GM21723 (cell line): ENCODE results near the gene CMTM1.
"Not testable (repeated sequence)": the region's sequence is repeated elsewhere in the genome, so short reads cannot be mapped to it uniquely, and the experiment has no call there.

Experiments used
- ATAC-seq: cut with Tn5 transposase; IDR thresholded peaks from one replicate; pipeline ENCODE4 v1.9.1; 2021; ENCODE audit warnings: mild to moderate bottlenecking, moderate library complexity; ENCODE audit not compliant: unreplicated experiment

CMTM1 gene

DNA sequence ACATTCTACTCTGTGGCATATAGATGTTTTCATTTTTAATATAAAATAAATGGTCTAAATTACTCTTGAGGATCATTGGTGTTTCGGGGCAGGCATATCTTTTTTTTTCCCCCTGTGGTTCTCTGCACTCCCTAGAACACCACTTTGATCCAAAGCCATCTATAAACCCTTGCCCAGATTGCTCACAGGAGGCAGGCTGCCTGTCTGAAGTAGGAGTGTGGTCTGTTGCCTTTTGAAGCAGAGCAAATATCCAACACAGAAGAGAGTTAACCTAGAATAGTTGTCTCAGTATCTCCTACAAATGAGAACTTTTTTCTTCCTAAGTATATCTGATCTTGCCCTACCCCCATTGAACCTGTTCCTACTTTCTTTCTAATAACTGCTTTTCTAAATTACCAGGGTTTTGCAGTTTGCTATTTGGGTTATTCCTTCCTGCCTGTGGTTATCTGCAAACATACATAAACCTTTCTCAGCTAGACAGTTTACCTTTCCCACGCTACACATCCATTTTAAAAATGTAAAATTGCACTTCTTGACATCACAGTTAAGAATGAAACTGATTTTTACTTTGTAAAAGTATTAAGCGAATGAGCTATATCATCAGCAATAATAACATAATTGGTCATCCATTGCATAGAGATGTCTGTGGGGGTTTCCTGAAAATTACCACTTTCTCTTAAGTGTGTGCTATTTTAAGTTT lies 4.7 kb upstream of the CMTM1 start:
- ATAC-seq: no peak

DNA sequence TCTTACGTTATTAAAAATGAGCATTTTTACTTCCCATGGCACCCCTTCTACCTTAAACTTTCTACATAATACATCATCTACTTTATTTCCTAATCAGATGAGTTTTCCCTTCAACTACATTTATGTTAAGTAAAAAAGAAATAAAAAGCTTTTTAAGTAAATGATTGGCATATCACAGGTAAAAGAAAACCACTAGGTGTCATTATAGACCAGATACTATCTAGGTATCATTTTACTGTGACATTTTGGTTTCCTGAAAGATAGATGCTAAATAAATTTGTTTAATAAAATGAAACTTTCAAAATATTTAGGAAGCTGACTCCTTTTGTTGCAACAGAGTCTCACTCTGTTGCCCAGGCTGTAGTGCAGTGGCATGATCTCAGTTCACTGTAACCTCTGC lies 3.8 kb upstream of the CMTM1 start:
- no peak for ATAC-seq

DNA sequence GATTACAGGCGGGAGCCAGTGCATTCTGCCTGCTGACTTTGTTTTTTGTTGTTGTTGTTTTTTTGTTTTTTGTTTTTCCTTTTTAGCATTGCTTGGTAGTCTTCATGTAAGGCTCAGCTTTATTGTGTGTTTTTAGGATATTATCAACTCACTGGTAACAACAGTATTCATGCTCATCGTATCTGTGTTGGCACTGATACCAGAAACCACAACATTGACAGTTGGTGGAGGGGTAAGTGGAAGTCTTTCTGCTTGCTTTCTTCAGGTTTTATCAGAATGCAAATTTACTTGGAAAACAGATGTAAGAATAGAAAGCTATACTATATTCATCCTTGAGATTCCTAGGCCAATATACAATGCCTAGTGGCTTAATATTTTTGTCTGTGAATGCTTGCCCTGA lies 3.3 kb upstream of the CMTM1 start:
- no peak for ATAC-seq

DNA sequence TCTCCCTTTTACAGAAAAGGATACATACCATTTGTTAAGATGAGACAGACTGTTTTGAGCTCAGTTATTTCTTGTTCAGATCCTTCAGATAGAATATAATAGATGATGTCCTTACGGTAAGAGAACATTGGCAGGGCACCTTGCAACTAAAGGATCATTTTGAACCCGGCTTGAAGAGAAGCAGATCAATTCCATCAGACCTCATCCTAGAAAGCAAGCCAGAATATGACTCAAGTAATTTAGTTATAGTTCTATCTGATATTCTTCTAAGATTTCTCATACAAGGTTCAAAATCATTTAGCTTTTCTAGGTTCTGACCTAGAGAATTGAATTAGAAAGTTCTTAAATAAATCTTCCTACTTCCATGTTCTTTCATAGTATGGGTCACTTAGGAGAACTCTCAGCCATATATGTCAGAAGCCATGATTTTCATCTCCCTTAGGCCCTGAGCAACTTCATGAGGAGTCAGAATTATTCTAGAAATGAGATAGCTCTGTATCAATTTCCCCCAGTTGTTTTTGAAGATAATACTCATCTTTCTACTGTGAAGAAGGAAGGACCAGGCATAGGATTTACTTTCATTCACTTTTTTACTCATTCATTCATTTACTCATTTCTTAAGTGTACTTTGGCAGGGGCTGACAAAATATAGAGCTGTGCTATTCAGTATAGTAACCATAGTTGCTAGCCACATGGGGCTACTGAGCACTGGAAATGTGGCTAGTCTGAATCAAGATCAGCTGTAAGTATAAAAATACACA lies 2.5 kb upstream of the CMTM1 start:
- no peak for ATAC-seq

DNA sequence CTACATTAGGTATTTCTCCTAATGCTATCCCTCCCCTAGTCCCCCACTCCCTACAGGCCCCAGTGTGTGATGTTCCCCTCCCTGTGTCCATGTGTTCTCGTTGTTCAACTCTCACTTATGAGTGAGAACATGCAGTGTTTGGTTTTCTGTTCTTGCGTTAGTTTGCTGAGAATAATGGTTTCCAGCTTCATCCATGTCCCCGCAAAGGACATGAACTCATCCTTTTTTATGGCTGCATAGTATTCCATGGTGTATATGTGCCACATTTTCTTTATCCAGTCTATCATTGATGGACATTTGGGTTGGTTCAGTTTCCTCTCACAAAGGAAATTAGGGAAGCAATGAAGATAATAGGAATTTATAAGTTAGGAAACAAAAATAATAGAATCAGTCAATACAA lies 1.0 kb downstream of the CMTM1 start:
- ATAC-seq: not testable (repeated sequence)

DNA sequence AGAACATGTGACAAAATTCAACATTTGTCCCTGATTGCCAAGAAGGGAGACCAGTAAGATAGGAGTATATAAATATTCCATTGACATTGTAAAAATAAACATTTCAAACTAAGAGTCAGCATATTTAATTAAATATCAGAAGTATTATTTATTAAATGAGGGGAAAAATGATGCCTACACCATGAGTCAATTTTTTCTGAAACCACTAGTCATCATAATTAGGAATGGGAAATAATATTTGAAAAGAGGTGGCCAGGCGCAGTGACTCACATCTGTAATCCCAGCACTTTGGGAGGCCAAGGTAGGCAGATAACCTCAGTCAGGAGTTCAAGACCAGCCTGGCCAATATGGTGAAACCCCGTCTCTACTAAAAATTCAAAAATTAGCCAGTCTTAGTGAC lies 2.1 kb downstream of the CMTM1 start:
- no peak for ATAC-seq

DNA sequence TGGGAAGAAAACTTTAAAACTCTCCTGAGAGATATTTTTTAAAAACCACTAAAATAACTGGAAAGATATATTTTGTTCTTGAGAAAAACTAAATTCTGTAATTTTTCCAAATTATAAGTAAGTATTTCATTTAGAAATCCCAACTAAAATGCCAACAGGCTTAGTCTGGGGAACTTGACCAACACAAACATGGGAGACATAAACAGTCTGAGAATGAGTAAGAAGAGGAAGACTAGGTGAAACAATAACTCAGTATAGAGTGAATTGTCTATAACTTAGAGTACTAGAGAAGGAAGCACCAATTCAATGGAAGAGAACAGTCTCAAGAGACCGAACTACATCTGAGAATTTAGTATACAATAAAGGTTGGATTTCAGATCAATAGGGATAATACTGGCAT lies 2.9 kb downstream of the CMTM1 start:
- no peak for ATAC-seq

DNA sequence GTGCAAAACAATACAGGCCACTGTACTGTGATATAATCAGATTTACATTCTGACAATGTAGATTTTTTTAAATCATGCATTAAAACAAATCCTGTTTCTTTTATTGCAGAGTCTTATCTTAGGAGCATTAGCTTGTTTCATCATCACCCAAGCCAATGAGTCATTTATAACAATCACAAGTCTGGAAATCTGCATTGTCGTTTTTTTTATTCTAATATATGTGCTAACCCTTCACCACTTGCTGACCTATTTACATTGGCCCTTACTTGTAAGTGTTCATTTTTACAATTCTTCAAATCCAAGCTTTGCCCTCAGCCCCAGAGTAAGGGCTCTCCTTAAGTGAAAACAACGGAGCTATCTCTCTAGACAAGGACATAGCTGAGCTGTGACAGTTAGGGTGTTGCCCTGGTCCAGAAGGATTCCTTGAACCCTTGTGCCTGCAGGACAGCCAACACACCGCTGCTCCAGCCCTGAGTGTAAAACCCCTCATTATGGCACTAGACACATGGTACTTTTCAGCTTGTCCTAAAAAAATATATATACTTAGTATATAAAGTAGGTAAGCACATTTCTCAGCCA lies 3.7 kb downstream of the CMTM1 start:
- ATAC-seq: no peak

DNA sequence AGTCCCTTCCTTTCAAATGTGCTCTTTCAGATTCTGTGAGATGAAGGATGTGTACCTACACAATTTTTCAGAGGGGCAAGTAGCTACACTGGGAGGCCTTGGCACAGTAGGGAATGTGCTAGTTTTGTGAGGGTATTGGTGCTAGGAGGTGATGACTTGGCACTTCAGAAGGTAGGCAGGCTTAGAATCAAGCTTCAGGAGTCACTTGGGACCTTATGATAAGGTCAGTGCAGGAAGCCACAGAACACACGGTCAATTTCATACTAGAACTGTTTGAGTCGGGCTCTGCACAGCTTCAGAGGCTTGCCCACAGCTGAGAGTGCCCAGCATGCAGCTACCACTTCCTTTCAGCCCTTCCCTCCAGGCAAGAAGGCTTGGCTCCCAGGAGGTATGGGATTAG lies 6.1 kb downstream of the CMTM1 start:
- ATAC-seq: no peak

DNA sequence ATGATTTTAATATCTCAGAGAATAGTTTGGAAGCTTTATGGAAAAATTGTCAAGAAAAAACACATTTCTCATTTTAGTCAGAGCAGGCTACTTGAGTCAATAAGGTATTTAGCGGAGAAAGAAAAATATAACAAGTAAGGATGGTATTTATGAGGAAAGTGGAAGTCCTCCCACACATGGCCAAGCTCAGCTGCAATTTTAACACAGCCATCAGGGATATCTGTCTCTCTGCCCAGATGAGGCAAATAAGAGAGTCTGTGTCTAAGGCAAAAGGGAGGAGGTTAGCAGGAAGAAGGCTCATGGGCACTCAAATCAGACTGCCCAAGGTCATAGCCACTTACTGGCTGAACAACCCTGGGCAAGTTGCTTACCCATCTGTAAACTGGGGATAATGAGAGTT lies 7.8 kb downstream of the CMTM1 start:
- ATAC-seq: no peak

DNA sequence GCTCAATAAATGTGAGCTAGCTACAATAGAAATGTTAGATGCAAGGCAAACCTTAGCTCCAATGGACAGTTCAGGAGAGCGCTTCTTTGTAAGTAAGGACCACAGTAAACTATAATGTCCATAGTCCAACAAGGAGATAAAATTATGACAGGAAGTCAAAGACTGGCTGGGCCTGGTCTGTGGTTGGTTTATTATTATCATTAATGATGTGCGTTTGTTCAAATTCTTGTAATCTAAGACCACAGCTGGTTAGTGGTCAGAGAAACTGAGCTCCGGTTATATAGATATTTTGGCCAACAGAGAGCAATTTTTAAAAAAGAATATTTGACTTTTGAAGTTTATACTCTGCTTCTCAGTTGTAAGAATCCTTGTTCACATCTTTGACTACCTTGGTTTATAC lies 8.3 kb downstream of the CMTM1 start:
- ATAC-seq: no peak

DNA sequence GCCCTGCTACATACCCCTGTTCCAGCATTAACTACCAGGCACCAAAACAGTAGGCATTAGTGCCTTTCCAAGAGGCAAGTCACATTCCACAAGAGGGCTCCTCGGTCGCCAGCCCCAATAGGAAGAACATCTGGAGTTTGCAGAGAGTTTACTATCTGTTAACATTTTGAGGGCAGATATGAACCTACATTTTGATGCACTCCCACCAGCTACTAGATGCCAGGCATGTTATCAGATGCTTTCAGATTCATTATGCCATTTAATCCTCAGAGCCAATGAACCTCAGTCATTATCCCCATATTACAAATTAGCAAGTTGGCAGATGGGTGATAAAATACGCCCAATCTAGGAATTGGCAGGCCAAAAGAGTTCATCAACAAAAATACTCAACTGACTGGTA lies 8.8 kb downstream of the CMTM1 start:
- no peak for ATAC-seq

DNA sequence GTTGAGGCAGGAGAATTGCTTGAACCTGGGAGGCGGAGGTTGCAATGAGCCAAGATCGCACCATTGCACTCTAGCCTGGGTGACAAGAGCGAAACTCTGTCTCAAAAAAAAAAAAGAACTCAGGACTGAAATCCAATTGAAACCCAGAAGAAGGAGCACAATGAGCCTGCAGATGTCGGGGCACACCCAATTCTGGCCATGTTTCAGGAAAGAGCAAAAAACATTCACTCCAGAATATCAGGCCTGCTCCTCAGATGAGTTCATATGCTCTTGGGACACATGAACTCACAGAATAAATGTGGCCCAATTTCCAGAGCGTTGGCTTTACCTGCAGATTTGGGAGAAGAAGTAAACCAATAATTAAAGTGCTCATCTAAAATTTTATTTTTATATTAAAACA lies 10.1 kb downstream of the CMTM1 start:
- no peak for ATAC-seq

DNA sequence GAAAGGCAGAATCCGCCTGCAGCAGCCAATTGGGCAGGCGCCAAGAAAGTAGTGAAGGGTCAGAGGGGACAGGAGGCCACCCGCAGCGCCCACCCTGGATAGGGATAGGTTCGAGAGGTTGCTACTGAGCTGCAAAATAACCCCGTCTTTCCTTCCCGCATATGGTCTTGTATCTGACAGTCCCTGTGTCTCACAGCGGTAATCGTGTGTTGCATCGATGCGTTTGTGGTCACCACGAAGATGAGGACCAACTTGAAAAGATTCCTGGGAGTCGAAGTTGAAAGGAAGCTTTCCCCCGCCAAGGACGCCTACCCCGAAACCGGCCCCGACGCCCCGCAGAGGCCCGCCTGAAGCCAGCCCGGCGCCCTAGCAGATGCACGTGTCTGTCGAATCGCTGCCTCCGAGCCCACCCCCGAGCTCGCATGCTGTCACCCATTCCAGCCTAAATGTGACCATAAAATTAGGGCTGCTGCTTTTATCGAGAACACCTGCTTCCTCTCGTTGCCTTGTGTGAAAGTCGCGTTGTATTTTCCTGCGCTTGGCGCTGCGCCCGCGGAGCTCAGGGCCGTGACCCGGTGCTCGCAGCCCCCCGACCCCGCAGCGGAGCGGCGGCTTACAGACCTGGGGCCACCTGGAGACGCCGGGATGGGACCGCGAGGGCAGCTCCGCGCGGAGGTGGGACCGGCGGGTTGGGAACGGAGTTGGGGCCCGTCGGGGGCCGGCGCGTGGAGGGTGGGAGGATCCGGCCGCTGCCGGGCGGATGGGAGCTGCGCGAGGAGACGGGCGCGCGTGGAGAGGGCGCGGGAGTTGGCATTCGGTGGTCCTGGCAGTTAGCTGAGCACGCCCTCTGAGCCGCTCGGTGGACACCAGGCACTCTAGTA lies 12.7 kb downstream of the CMTM1 start, which contains the start of gene CMTM2:
Gene CMTM2, plus strand, starts transcription at position 813 of the 881 bp plus-strand sequence. CDS start 145 bp downstream, outside the sequence.
- no peak for ATAC-seq

DNA sequence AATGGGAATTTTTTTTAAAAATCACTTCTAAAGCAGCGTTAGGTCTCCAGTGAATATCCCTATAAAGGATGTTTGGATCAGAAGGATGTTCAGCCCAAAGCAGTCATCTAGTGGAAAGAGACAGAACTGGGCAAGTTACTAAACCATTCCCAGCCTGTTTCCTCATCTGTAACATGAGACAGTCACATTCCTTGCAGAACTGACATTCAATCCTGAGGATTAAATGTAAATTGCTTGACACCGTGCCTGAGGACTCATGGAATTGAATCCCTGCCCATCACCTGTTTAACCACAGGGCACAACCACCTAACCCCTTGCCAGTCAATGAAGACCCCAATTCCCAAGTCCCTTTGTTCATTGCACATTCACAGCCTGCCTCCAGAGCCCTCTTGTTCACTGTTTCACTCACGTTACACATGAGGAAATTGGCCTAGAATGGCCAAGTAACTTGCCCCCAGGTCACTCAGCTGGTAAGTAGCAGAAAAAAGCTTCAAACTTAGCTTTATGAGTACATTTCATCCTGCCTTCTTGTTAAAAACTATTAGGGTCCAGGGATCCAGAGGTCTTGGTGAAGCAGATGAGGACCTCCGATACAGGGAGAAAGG lies 14.5 kb downstream of the CMTM1 start:
- no peak for ATAC-seq

DNA sequence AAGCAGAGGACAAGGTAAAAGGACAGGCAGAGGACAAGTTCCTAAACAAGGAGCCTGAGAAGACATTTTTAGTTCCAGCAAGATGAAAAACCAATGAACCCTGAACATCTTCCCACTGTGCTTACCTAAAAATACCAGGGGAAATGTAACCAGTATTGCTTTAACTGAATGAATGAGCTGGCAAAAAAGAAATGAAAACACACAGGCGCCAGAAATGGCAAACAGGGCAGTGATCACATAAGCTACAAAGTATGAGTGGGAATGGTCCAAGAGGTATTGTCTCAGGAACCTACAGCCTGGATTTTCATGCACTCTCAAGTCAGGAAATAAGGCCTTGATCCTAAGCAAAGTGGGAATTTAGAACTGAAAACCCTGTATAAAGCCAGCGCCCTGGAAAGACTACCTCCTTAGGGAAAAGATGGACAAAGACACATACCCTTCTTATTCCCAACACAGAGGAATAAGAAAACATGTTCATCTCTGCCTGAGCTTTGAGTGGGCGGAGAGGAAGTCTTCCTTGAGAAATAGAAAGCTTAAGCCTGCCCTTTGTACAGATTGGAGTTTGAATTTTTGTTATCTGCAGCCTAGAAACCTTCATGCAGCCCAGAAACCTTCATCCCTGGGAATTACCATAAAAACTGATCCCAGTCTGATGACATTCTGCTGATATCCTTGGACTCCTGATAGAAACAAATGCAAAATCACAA lies 15.2 kb downstream of the CMTM1 start:
- ATAC-seq: no peak

DNA sequence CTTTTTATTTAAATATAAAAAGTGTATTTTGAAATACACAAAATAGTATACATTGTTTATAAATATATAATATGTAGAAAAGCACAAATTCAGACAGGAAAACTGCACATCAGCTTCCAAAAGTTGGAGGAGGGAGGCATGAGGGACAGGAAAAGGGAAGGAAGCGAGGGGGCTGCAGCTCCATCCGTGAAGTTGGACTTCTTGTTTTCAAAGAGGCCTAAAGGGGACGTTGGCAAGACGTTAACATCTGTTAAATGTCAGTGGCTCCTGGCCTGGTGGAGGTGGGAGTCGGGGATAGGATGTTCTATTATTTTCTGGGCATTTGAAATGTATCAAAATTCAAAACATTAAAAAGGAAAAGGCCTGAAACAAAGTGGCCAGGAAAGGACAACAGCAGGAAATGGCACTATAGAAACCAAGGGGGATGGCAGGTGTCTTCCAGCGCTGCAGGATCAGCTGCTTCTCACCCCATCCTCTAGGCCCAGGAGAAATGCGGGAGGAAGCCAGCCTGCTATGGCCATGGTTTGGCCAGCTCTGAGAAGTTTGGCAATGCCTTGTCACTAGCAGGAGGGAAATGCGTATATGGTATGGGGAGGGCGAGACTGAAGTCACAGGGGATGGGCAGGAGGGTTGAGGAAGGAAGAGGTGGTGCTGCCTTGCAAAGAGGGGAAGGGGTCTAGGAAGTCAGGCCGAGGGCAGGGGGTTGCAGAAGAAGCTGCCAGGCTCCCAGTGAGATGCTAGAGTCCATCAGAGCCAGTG lies 19.4 kb downstream of the CMTM1 start:
- no peak for ATAC-seq

DNA sequence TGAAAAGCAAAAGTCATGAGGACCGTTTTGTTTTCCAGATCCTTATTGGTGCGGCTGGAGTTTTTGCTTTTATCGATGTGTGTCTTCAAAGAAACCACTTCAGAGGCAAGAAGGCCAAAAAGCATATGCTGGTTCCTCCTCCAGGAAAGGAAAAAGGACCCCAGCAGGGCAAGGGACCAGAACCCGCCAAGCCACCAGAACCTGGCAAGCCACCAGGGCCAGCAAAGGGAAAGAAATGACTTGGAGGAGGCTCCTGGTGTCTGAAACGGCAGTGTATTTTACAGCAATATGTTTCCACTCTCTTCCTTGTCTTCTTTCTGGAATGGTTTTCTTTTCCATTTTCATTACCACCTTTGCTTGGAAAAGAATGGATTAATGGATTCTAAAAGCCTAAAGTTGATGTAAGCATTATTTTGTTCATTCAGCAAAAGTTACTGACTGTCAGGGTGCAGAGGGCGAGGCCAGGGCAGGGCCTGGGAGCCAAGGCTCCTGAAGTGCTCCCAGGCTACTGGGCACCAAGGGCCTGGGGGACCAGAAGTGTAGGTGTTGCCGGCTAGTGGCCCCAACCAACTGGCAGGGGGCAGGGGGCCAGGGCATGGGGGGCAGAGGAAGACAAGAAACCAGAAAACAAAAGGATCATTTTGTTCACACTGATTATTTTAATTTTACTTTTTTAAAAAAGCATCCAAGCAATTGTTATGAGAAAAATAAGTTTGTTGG lies 21.8 kb downstream of the CMTM1 start:
- ATAC-seq: no peak
